NCI-H345 treated with DMSO at 0.1 percent for 48 hours (cell line): ENCODE data around the gene SMCO4.
"Not testable (repeated sequence)": the region's sequence is repeated elsewhere in the genome, so short reads cannot be mapped to it uniquely, and the experiment has no call there.

Experiments used
- DNase-seq: peaks from one replicate; lab custom pipeline; 2025; ENCODE audit not compliant: unreplicated experiment; lab: John Stamatoyannopoulos, UW

SMCO4 gene, protein sequence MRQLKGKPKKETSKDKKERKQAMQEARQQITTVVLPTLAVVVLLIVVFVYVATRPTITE

DNA sequence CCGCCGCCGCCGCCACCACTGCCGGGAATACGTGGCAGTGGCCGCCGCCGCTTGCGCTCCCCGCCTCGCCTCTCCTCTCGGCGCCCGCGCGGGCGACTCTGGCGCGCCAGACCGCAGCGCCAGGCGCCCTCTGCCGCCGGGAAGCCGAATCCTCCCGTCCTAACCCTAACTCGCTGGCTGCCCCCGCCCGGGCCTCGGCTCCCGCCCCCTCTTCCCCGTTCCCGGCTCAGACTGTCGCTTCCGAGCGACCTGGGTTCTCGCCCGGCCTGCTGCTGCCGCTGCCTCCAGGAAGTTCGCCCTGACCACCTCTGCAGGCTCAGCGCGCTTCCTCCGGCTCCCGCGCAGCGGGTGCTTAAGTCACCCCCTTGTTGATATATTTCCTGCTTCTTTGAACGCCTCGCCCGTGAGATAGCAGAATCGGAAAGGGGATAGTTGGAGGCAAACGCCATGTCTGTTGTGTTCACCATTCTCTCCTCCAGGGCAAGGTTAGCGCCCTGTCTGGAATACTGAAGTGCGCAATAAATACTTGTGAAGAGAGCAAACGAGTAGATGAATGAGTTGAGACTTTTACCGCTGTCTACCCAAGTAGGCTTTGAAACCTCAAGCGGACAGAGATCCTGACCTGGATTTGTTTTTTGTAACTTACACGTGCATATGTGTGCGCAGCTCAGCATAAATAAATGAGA, at the start of gene SMCO4:
SMCO4 (minus strand) TSS at position 100 of the 686 bp plus-strand sequence. CDS start 64,202 bp downstream, outside the sequence.
- DNase-seq: peak; percentile 48

- DNase-seq: no peak
Measured at GRCh38 chr11:93591247-93591898, 48.2 kb upstream of the SMCO4 start.

- no peak for DNase-seq
Measured at GRCh38 chr11:93589347-93589746, 46.2 kb upstream of the SMCO4 start.

DNA sequence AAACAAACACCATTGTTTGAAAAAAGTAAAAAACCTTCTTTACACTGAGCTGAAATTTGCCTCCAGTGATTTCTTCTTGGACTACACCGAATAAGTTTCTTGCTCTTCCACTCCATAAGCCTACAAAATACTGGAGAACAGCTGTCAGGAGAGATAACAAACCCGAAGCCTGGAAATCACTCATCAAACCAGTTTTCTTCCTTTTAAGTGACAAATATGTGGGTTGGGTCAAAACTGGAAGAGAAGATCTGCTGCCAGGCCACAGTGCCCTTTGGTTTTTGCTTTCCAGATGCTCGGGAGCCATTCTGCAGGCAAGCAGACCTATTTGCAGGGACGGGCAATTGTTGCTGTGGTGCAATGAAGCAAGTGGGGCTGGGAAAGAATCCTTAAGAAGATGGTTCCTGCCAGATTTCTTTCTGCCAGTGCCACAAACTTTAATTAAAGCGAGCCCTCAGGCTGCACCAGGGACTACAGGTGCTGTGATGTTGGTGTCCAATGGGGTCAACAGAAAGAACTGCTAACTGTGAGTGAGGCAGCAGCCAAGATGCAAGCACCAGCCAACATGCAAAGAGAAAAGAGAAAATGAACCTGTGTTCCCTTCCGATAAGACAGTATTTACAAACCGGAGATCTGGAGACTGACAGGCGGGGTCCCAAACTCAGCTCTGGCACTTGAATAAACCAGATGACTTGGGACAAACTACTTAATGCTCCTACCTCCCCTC, 44.8 kb upstream of the SMCO4 start:
- DNase-seq: no peak

- not testable (repeated sequence) for DNase-seq
Measured at GRCh38 chr11:93587425-93587824, 44.2 kb upstream of the SMCO4 start.

- no peak for DNase-seq
Measured at GRCh38 chr11:93585758-93586157, 42.6 kb upstream of the SMCO4 start.

GRCh38 chr11:93583490-93583889, 40.3 kb upstream of the SMCO4 start:
- DNase-seq: no peak

DNA sequence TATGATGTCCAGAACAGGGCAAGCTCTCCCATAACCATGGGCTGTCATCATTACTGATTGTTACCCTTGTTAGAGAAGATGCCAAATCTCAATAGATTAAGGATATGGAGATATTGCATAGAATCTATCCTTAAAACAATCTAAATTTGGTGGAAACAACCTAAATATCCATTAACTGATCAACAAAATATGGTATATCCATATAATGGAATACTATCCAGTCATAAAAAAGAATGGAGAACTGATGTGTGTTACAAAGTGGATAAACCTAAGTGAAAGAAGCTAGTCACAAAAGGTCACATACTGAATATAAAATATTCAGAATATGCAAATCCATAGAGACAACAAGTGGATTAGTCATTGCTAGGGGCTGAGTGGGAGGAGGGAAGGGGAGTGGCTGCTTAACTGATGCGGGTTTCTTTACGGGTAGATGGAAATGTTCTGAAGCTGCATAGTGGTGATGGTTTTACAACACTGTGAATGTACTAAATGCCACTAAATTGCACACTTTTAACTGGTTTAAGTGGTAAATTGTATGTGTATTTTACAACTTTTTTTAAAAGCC, 36.1 kb upstream of the SMCO4 start:
- DNase-seq: no peak

DNA sequence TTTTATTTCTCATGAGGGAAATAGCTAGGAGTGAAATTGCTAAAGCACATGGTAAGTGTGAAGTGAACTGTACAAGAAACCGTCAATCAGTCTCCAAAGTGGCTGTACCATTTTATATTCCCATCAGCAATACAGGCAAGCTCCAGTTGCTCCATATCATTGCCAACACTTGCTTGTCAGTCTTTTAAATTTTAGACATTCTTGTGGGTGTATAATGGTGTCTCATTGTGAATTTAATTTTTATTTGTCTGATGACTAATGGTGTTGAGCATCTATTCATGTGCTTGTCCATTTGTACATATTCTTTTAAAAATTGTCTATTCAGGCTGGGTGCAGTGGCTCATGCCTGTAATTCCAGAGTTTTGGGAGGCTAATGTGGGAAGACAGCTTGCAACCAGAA, 34.1 kb upstream of the SMCO4 start:
- DNase-seq: no peak

DNA sequence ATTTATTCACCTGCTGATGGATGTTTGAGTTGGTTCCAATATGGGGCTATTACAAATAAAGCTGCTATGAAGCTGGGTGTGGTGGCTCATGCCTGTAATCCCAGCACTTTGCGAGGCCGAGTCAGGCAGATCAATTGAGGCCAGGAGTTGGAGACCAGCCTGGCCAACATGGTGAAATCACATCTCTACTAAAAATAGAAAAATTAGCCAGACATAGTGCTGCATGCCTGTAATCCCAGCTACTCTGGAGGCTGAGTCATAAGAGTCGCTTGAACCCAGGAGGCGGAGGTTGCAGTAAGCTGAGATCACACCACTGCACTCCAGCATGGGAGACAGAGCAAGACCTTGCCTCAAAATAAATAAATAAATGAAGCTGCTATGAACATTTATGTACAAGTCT, 33.7 kb upstream of the SMCO4 start:
- not testable (repeated sequence) for DNase-seq

DNA sequence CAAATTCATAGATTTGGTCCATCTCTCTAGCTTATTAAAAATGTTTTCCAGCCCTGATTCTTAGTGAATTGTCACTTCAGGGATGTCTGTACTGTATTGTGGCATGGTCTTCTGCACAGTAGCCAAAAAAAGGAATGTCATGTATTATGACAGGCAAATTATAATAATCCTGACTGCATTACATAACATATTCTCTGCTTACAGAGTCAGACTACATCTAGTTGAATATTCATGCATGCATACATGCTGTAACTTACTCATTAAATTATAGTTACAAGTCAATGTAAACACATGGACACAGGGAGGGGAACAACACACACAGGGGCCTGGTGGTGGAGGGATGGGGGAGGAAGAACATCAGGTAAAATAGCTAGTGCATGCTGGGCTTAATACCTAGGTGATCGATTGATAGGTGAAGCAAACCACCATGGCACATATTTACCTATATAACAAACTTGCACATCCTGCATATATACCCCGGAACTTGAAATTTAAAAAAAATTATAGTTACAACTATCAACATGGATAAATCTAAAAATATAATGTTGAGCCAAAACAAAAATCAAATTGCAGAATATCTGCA, 31.5 kb upstream of the SMCO4 start:
- DNase-seq: no peak

DNA sequence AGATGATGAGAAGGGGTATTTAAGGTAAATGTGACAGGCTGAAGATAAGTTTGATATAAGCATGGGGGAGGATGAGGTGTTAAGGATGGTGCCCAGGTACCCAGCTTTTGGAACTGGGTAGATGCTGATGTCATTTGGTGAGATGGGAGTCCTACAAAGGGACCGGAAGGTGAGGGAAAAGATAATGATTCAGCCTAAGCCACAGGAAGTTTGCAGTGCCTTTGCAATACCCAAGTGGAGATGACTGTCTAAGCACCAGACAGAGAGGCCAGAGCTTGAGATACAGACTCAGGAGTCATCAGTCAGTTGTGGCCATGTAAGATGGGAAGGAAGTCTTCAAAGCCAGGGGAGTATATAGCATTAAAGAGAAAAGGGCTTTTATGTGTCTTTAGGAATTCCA, 30.0 kb upstream of the SMCO4 start:
- no peak for DNase-seq

DNA sequence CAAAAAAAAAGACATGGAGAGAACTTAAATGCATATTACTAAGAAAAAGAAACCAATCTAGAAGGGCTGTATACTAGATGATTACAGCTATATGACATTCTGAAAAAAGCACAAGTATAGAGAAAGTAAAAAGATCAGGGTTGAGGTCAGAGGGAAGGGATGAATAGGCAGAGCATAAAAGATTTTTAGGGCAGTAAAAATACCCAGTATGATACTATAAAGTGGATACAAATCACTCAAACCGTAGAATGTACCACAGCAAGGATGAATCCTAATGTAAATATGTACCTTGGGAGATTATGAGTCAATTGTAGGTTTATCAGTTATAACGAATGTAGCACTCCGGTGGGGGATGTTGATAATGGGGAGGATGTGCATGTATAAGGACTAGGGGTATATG, 29.4 kb upstream of the SMCO4 start:
- no peak for DNase-seq

- DNase-seq: no peak
Measured at GRCh38 chr11:93572171-93572570, 29.0 kb upstream of the SMCO4 start.

DNA sequence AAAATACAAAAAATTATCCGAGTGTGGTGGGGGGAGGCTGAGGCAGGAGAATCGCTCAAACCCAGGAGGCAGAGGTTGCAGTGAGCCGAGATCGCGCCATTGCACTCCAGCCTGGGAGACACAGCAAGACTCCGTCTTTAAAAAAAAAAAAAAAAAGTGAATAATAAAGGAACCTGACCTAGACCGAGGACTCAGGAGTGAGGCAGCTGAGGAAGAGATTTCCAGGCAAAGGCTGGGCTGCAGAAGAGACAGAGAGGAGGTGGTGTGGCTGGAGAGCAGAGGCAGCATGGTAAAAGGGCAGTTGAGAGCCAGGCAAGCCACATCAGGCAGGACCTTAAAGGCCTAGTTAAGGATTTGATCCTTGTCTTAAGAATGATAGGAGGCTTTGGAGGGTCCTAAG, 28.4 kb upstream of the SMCO4 start:
- DNase-seq: no peak

GRCh38 chr11:93570759-93571413, 27.7 kb upstream of the SMCO4 start:
- DNase-seq: no peak

GRCh38 chr11:93569496-93569895, 26.3 kb upstream of the SMCO4 start:
- DNase-seq: no peak

DNA sequence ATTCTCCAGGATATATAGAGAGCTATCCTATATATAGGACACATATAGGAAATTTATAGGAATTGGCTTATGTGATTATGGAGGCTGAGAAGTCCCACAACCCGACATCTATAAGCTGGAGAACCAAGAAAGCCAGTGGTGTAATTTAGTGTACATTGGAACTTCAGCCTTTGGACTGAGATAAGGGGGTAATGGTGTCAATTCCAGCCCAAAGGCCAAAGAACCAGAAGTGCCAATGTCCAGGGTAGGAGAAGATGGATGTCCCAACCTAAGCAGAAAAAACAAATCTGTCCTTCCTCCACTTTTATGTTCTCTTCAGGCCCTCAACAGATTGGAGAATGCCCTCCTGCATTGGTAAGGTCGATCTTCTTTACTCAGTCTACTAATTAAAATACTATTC, 25.5 kb upstream of the SMCO4 start:
- no peak for DNase-seq

GRCh38 chr11:93567401-93567895, 24.3 kb upstream of the SMCO4 start:
- no peak for DNase-seq

GRCh38 chr11:93564895-93565294, 21.7 kb upstream of the SMCO4 start:
- DNase-seq: no peak

DNA sequence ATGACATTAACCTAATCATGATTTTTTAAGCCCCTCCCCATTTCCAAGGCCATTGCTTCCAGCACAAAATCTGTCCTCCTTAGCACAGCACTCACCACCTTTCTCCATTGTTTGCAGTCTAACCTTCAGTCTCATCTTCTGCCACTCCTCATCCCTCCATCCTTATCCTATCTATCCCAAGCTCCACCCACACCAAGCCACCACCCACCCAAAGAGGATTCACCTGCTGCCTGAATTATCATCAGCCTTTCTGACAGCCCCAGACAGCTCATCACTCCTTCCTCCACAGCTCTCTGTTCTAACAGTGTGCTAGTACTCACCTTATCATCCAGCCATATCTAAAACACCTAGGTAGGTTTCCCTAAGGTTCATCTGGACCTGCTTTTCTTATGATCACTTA, 20.7 kb upstream of the SMCO4 start:
- DNase-seq: no peak
